LNCAP (cell line): ENCODE data around the gene ORM2.

Source experiments
- TF ChIP-seq, protein P1 (sequence below): fragments of 450-650 bp; IDR thresholded peaks from 2 replicates; pipeline ENCODE4 v1.5.1; 2017; ENCODE audit warnings: mild to moderate bottlenecking

Gene ORM2

DNA sequence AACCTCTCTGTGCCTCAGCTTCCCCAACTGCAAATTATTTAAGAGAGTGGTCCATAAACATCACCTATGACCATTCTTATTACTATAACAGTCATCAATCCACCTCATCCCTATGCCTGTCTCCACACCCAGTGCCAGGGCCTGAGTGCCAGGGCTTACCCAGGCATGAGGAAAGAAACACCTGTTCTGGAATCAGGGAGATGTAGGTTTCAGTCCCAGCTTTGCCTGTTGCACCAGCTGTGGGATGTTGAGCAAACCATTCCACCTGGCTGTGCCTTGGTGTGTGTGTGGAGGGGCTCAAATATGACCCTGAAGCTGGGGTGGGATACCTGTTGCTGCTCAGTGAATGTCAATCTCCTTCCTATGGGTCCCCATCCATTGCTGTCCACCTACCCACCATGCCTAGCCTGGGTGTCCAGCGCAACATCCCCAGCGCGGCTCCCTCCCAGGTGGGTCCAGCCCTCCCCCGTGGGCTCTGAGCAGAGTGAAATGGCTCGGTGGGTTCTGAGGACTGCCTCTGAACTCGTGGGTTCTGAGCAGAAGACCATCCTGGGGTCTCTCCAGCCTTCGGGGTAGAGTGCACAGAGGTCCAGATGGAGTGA is 41.8 kb downstream of the ORM2 start:
- TF ChIP-seq, protein P1, sequence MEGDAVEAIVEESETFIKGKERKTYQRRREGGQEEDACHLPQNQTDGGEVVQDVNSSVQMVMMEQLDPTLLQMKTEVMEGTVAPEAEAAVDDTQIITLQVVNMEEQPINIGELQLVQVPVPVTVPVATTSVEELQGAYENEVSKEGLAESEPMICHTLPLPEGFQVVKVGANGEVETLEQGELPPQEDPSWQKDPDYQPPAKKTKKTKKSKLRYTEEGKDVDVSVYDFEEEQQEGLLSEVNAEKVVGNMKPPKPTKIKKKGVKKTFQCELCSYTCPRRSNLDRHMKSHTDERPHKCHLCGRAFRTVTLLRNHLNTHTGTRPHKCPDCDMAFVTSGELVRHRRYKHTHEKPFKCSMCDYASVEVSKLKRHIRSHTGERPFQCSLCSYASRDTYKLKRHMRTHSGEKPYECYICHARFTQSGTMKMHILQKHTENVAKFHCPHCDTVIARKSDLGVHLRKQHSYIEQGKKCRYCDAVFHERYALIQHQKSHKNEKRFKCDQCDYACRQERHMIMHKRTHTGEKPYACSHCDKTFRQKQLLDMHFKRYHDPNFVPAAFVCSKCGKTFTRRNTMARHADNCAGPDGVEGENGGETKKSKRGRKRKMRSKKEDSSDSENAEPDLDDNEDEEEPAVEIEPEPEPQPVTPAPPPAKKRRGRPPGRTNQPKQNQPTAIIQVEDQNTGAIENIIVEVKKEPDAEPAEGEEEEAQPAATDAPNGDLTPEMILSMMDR, result no peak

DNA sequence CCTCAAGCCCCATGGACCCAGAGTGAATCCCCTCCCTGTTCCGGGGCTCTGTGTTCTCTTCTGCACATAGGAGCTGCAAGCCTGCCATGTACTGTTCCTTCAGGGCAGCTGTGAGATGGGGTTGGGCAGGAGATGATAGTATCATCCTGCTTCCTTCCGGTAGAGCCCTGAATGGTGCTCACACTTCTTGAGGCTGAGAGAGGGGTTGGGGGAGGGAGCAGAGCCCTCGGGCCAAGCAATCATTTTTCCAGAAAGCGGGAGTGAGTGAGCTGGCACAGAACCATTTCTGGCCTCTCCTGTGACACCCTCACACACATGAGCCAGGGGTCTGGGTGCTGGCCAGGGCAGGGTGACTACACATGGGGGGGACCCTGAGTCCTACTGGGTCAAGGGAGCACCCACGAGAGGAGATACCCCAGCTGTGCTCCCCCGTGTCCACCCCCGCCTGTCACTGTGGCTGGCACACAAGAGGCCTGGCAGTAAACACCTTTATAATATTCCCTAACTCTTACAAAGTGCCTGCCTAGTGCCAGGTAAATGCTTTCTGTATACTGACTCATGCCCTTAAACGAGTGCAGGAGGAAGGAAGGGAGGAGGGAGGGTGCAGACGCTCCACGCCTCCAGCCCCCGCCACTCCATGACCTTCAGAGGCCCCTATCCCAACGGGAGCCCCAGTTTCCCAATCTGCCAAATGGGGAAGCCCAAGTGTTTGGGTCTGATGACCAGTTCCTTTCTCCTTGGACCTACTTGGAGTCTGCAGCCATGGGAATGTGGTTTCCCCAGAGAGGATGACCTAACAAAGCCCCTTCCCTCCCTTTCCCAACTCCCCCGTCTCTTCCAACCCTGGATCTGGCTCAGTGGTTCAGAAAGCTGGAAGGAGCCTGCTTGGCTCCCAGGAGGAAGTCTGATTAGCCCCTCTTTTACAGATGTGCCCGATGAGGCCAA is 42.6 kb downstream of the ORM2 start:
- TF ChIP-seq, protein P1, result no peak

DNA sequence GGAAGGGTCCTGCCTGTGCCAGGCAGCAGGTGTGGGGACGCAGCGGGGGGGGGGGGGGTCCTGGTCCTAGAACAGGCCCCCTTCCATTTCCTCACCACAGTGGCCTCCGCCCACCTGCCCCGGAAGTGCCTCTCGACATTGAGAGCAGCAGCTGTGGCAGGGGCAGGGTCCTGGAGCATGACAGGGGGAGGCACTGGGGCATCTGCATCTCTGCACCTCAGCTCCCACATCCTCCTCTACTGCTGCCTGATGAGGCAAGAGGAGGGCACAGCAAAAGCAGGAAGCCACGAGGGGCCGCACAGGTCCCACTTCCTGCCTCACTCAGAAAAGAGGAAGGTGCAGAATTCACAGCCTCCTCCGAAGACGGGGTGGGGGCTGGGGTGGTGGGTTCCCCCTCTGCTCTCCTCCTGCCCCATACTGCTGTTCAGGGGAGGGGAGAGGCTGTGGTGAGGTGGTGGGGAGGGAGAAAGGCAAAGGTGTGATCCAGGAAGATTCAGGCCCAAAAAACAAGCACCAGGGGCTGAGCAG is 43.3 kb downstream of the ORM2 start:
- TF ChIP-seq, protein P1, result no peak

DNA sequence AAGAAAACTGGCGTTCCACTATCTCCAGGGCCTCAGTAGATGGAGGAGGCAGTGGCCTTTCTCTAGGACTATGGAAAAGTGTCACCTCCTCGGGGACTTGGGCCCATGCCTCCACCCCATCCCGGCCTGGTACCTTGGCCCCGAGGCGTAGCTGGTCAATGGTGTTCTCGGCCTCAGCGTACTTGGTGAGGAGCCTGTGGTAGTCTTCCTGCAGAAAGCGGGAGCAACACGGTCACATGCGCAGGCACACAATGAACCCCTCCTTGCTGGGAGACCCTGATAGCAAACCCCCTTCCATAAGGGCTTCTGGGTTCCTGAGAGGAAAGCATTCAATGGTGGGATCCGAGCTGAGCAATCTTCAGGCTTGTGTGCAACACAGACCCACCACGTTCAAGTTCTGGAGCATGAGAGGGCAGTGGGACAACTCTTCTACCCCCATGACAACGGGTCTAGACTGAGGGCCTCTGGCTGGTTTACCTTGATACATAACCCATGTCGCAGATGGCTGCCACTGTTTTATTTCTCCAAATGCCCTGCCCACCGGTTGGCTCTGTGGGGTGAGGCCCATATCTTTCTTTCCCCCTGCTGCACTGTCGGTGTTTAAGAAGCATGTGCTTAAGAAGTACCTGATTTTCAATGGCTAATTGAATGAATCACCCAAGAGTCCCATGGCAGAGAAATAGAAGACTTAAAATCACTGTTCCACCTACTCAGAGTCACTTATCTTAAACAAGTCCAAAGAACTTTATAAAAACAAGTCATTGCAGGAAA is 44.5 kb downstream of the ORM2 start:
- TF ChIP-seq, protein P1, result no peak

DNA sequence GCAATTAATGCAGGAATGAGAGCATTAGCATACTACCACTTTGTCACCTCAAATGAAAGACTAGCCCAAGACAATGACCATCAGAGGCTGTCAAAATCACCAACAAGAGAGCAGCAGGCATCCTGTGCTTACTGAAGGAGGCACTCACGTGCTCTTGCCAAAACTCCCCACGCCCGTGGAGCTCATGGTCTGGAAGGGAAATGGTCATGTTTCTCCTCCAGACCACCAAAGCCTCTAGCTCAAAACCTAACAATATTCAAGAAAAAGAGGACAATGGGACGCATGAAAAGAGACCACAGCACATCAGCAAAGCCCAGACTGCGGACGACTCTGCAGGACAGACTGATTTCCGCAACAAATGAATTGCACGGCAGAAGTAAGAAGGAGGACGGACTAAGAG is 45.3 kb downstream of the ORM2 start:
- TF ChIP-seq, protein P1, result no peak

DNA sequence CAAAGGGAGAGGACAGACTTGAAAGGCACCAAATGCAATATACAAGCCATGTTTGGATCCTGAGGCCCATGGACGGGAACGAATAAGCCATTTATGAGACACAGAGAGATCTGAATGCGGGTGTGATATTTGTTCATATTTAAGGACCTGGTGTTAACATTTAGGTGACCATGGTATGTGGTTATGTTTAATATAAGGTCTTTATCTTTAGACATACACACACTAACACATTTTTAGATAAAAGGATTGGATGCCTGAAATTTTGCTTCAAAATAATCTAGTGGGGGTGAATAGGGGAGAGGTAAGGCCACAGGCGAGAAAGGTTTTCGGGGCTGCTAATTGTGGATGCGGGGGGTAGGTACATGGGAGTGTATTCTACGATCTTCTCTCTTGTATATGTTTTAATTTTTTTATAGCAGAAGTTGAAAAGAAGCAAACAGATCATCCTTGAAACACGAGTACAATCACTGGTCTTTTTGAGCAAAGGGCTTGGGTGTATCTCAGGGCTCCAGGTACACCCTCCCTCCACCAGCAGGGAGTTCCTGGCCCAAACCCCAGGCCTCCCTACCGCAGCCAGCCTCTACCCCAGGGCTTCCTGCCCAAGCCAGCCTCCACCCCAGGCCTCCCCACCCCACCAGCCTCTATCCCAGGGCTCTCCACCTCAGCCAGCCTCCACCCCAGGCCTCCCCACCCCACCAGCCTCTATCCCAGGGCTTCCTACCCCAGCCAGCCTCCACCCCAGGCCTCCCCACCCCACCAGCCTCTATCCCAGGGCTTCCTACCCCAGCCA is 45.9 kb downstream of the ORM2 start:
- TF ChIP-seq, protein P1, result no peak
